Duodenal mucosa (tissue), 2 donors: ENCODE measurements around the gene FSTL5.

Experiments used
- H3K27ac ChIP-seq: one replicate; pipeline ENCODE4 v1.7.0; 2013; ENCODE audit warnings: low read depth, low read length
- H3K27me3 ChIP-seq, 2 donors: one replicate each; pipeline ENCODE4 v1.7.0; 2013; ENCODE audit warnings: low read length in 2 of 2, control low read depth in 1 of 2; ENCODE audit not compliant: insufficient read depth in 2 of 2, control insufficient read depth in 1 of 2
- H3K36me3 ChIP-seq, 2 donors: one replicate each; pipeline ENCODE4 v1.7.0; 2013; ENCODE audit warnings: low read length in 2 of 2, control low read depth in 1 of 2; ENCODE audit not compliant: insufficient read depth in 2 of 2, control insufficient read depth in 1 of 2
- H3K4me1 ChIP-seq, 2 donors: one replicate each; pipeline ENCODE4 v1.7.0; 2013; ENCODE audit warnings: low read length in 2 of 2, control low read depth in 1 of 2; ENCODE audit not compliant: insufficient read depth in 2 of 2, control insufficient read depth in 1 of 2
- H3K4me3 ChIP-seq, 2 donors: one replicate each; pipeline ENCODE4 v1.7.0; 2013; ENCODE audit warnings: low read length in 2 of 2, low read depth in 1 of 2
- H3K9ac ChIP-seq, 2 donors: one replicate each; pipeline ENCODE4 v1.7.0; 2013; ENCODE audit warnings: low read length in 2 of 2, low read depth in 1 of 2
- H3K9me3 ChIP-seq, 2 donors: one replicate each; pipeline ENCODE4 v1.7.0; 2013; ENCODE audit warnings: low read length in 2 of 2, control low read depth in 1 of 2; ENCODE audit not compliant: control insufficient read depth in 1 of 2

The FSTL5 gene

DNA sequence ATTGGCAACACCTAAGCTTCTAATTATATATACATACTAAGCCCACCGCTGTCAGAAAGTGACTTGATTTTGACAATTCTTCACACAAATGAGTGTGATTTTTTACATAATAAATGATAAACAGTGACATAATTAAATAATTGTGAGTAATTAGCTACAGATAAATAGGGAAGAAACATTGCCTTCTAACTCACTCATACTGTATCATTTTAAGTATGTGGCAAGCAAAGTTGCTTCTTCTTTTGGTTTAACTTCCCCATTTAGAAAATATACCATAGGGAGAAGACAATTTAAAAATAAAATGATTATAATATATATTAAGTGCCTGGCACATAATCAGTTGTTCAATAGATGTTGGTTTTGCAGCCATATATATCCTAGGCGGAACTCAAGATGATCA is 644.2 kb downstream of the FSTL5 start:
- Histone ChIP-seq H3K4me1 (no peaks in the 10 kb centered on the region), H3K9me3 (no peaks in the 10 kb centered on the region), H3K4me3 (no peak overlapping the region), H3K27me3 (no peaks in the 10 kb centered on the region), H3K36me3 (no peaks in the 10 kb centered on the region), H3K9ac (no peak overlapping the region), H3K27ac (no peak overlapping the region)

DNA sequence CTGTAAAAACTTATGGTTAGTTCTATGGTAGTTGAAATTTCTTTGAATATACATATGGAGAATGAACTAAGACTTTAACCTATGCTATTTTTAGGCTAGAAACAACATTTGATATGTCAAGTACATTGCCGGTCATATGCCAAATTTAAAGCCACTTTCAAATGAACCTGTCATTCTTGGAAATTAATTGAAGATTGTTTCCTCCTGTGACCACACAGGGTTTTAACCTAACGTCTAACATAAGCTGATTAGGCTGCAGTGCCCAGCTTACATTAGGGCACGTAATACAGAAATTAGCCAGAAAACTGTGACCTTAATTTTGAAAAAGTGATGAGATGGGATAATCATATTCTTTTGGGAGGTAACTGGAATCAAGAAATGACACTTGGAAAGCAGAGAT is 645.9 kb downstream of the FSTL5 start:
- H3K36me3 ChIP-seq = no peaks in the 10 kb centered on the region
- H3K9ac ChIP-seq = no peak overlapping the region
- H3K27ac ChIP-seq = no peak overlapping the region
- H3K4me1 ChIP-seq = no peaks in the 10 kb centered on the region
- H3K4me3 ChIP-seq = no peak overlapping the region
- no peaks in the 10 kb centered on the region for H3K27me3 ChIP-seq
- H3K9me3 ChIP-seq = no peaks in the 10 kb centered on the region

DNA sequence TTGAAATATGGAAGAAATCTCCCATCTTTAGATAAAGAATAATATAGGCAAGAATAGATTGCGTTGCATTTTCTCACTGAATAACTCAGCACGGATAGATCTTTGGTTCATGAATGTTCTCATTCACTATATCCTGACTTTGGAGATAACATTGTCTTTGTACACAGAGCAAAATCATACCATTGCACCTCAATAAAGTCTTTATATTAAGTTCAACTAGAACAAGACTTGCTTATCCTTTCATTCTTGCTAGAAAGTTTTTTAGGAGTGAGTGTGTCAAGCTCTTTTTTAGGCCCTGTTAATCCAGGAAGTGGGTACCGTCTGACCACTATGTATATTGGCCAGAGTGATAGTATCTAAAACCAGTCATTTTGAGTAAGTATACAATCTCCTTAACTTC is 658.7 kb downstream of the FSTL5 start:
- H3K4me3 ChIP-seq = no peak overlapping the region
- H3K27ac ChIP-seq = no peak overlapping the region
- H3K9ac ChIP-seq = no peak overlapping the region
- H3K36me3 ChIP-seq = no peaks in the 10 kb centered on the region
- no peaks in the 10 kb centered on the region for H3K4me1 ChIP-seq
- no peaks in the 10 kb centered on the region for H3K9me3 ChIP-seq
- no peaks in the 10 kb centered on the region for H3K27me3 ChIP-seq

DNA sequence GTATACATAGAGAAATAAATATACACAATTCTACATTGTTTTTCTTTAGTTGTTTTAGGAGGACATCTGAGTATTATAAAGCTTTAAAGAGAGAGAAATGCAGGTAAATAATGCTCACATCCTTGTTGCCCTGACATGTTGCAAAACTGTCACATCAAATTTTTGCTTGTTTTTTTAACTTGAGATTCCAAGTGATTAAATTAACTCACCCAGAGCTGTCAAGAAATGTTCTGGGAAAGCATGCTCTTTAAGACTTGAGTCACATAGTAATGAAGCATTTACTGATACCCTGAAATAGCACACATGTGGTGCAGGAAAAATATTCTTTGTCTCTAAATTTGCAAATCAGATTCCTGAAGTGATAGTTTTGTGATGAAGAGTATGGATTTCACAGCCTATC is 665.6 kb downstream of the FSTL5 start:
- no peak overlapping the region for H3K9ac ChIP-seq
- H3K4me3 ChIP-seq = no peak overlapping the region
- no peaks in the 10 kb centered on the region for H3K27me3 ChIP-seq
- no peak overlapping the region for H3K27ac ChIP-seq
- no peaks in the 10 kb centered on the region for H3K4me1 ChIP-seq
- no peaks in the 10 kb centered on the region for H3K36me3 ChIP-seq
- no peaks in the 10 kb centered on the region for H3K9me3 ChIP-seq

DNA sequence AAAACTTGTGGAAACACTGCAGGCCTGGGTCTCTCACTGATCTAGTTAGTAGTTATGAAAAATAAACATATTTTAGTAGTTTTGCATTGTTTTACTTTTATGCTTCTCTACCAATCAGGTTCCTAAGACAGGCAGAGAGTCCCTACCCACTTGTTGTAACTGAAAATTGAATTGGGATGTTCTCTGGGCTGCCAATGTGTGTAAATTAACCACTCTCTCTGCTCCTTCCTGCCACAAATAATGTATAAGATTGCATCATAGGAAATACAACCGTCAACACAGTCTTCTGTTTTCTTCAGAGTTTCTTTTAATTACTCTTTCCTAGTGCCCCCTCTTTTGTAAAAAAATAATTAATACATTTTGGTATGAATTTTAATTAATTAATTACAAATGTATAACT is 677.3 kb downstream of the FSTL5 start:
- Histone ChIP-seq H3K36me3 (no peaks in the 10 kb centered on the region), H3K4me1 (no peaks in the 10 kb centered on the region), H3K27me3 (no peaks in the 10 kb centered on the region), H3K9ac (no peak overlapping the region), H3K27ac (no peak overlapping the region), H3K9me3 (no peaks in the 10 kb centered on the region), H3K4me3 (no peak overlapping the region)

DNA sequence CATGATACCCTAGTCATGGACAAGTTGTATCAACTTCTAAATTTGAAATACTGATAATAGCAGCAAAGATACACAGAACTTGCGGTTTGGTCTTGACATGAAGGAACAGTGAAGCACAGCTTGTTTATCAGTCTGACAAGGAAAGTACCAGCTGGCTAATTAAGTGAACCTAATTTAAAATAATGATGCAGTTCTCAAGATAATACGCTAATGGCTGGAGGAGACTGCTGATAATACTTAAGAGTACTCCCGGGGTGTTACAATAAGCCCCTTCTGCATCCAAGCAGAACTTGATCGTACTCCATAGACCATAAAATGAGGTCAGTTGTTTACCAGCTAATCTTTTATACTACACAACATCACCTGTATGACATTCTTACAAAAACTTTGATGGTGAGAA is 697.5 kb downstream of the FSTL5 start:
- Histone ChIP-seq H3K9ac (no peak overlapping the region), H3K9me3 (no peaks in the 10 kb centered on the region), H3K4me3 (no peak overlapping the region), H3K4me1 (no peaks in the 10 kb centered on the region), H3K27ac (no peak overlapping the region), H3K36me3 (no peaks in the 10 kb centered on the region), H3K27me3 (no peaks in the 10 kb centered on the region)

DNA sequence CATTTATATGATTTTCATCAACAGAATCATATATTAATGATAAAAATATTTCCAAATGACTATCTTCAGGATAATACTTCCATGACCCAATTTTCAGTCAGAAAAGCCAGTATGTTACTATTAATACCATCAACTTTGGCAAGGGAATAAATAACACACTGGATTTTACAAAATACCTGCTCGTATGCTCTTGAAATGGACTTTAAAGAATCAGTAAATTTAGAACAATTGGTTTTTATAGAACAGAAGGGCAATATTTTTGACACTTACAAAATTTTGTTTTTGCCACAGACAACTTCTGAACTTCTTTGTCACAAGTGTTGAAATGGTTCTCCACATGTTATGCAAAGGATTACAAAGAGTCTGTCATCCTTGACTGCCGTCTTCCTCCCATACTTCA is 700.4 kb downstream of the FSTL5 start:
- Histone ChIP-seq H3K9ac (no peak overlapping the region), H3K27me3 (no peaks in the 10 kb centered on the region), H3K36me3 (no peaks in the 10 kb centered on the region), H3K27ac (no peak overlapping the region), H3K4me3 (no peak overlapping the region), H3K4me1 (no peaks in the 10 kb centered on the region), H3K9me3 (no peaks in the 10 kb centered on the region)

DNA sequence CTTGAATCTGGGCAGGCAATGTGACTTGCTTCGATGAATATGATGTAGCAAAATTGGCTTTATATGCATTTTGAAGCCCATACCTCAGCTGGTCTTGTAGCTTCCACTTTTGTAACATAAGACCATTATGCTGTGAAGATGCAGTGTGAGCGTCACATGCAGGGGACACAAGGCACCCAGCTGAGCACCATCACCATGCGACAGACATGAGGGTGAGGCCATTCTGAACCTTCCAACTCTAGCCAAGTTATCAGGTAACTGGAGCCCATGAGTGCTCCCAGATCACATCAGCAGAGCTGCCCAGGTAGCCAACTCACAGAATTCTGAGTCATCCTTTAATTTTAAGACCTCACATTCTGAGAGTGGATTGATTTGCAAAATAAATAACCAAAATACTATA is 705.9 kb downstream of the FSTL5 start:
- Histone ChIP-seq H3K27me3 (no peaks in the 10 kb centered on the region), H3K4me3 (no peak overlapping the region), H3K36me3 (no peaks in the 10 kb centered on the region), H3K4me1 (no peaks in the 10 kb centered on the region), H3K9me3 (no peaks in the 10 kb centered on the region), H3K27ac (no peak overlapping the region), H3K9ac (no peak overlapping the region)

DNA sequence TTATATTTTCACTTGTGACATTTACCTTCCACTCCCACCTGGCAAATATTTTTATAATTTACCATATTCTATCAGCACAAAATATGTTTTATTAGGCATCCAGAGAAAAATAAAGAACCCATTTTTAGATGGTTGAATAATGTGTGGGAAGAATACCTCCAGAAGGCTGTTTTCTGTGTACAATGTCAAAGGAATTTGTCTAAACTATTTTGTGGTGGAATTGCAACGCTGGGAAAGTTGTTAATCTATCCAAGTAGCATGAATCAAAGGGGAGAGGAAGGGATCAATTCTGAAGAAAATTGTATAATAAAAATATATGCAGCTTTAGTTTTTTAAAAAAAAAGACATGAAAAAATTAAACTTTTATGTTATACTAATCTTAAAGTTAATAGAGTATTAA is 706.5 kb downstream of the FSTL5 start:
- no peaks in the 10 kb centered on the region for H3K9me3 ChIP-seq
- no peak overlapping the region for H3K9ac ChIP-seq
- H3K4me1 ChIP-seq = no peaks in the 10 kb centered on the region
- H3K27me3 ChIP-seq = no peaks in the 10 kb centered on the region
- no peak overlapping the region for H3K4me3 ChIP-seq
- H3K27ac ChIP-seq = no peak overlapping the region
- no peaks in the 10 kb centered on the region for H3K36me3 ChIP-seq

DNA sequence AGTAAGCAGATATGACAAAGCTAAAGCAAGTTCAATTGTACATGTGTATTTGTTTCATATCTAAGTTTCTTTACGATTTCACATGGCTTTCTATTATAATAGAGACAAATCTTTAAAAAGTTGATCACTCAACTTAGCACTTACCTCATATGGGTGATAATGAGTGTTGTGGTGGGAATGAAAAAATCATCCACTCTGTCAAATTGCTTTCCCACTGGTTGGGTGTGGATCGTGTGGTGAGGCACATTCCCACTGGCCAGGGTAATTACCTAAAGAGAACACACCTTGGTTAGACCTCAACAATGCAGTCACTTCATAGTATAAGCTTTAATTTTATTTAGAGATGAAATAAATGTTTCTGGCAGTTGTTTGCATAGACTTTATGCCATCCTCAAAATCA is 708.9 kb downstream of the FSTL5 start:
- Histone ChIP-seq H3K4me1 (no peaks in the 10 kb centered on the region), H3K27me3 (no peaks in the 10 kb centered on the region), H3K27ac (no peak overlapping the region), H3K4me3 (no peak overlapping the region), H3K36me3 (no peaks in the 10 kb centered on the region), H3K9me3 (no peaks in the 10 kb centered on the region), H3K9ac (no peak overlapping the region)

DNA sequence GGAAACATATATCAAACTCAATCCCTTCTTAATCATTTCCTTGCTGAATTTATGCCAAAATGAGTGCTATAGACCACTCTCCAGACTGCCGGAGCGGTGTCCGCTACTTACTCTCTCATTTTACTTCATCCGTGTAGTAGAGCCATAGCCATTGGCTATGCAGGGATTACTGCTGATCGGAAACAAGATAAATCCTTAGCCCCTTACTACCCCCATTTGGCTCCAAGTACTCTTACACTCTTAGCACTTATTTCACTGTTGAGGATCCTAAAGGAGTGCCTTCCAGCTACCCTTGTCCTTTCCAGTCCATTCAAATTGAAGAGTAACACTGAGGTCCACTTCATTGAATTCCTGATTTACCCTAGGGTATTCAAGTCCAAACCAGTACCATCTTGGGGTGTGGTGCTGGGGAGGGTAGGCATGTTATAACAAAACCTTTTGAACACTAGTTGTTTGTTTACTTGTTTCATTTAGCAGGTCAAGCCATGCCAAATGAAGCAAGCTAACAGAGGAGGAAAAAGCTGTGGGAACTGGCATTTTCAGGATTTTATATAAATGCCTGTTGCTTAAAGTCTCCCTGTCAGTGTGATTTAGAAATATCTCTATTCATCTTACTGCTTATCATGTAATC is 715.1 kb downstream of the FSTL5 start:
- Histone ChIP-seq H3K36me3 (no peaks in the 10 kb centered on the region), H3K4me1 (no peaks in the 10 kb centered on the region), H3K4me3 (no peak overlapping the region), H3K9me3 (no peaks in the 10 kb centered on the region), H3K9ac (no peak overlapping the region), H3K27me3 (no peaks in the 10 kb centered on the region), H3K27ac (no peak overlapping the region)
